Endothelial cell of umbilical vein (primary cell): ENCODE data around the gene ZNF398. TPM values are rescaled to one million over a fixed set of nuclear protein-coding genes. Genes with fewer than 3 reads are reported as not detected.
A peak's percentile ranks its signal among the peaks of the same experiment; 100 is the strongest.

Source experiments
- BruUV-seq: library from RNA; stranded (reverse); fragments of 400-500 nt; replicated peaks from 2 replicates; lab custom pipeline; 2021; lab: Mats Ljungman, UMichigan
- CTCF ChIA-PET: fragments of 300-600, 350-600 bp; sonication (Branson Sonifier 250); formaldehyde crosslinking; loops from one replicate; lab custom pipeline; 2021; ENCODE audit warnings: antibody characterized with exemption, inconsistent platforms; lab: Charles Lee
- POLR2A ChIA-PET: fragments of 300-600, 350-600 bp; sonication (Branson Sonifier 250); formaldehyde crosslinking; loops from one replicate; lab custom pipeline; 2021; ENCODE audit warnings: antibody characterized with exemption, inconsistent platforms; lab: Charles Lee
- DNase-seq: peaks from one replicate; pipeline ENCODE4 v3.0.0-alpha.2; 2011; ENCODE audit warnings: low read depth, low spot score
- FAIRE-seq: peaks from 2 replicates; lab custom pipeline; 2011; peaks lifted over from hg19 to GRCh38; lab: Jason Lieb, UNC
- H2AFZ ChIP-seq: 2 replicates; pipeline ENCODE4 v1.6.0; 2012; ENCODE audit warnings: low read depth, low read length, control low read depth, inconsistent platforms
- H3K27ac ChIP-seq: 2 replicates; pipeline ENCODE4 v1.5.1; 2011; ENCODE audit warnings: low read depth, mild to moderate bottlenecking, control low read depth, low read length, moderate library complexity; ENCODE audit not compliant: insufficient read depth
- H3K27me3 ChIP-seq, 2 experiments: 2 replicates each; pipeline versions ENCODE4 v1.6.0 to v1.6.1; 2011; ENCODE audit warnings: low read length in 2 of 2, mixed read lengths in 1 of 2; ENCODE audit not compliant: control insufficient read depth in 2 of 2, insufficient read depth in 2 of 2
- H3K36me3 ChIP-seq, 2 experiments: 2 replicates in 1 of 2; 3 replicates in 1 of 2; pipeline ENCODE4 v1.5.1; 2011; ENCODE audit warnings: low read length in 2 of 2, mild to moderate bottlenecking in 1 of 2, moderate library complexity in 1 of 2; ENCODE audit not compliant: control insufficient read depth in 2 of 2, insufficient read depth in 2 of 2; ENCODE audit errors: extremely low read depth in 1 of 2
- H3K4me1 ChIP-seq: 3 replicates; pipeline ENCODE4 v1.5.1; 2011; ENCODE audit warnings: mild to moderate bottlenecking, low read length; ENCODE audit not compliant: control insufficient read depth, insufficient read depth; ENCODE audit errors: extremely low read depth
- H3K4me2 ChIP-seq: 2 replicates; pipeline ENCODE4 v1.6.1; 2011; ENCODE audit warnings: low read length, control low read depth, mixed read lengths; ENCODE audit not compliant: insufficient read depth
- H3K4me3 ChIP-seq, 3 experiments: fragments of 200-600 bp in 1 of 3; sonication (generic), shearing (Covaris generic) in 1 of 3; replicated peaks in 1 of 3; 2 replicates each; pipeline ENCODE4 v1.5.1; 2011 to 2016; ENCODE audit warnings: control low read depth in 3 of 3, low read length in 3 of 3, mild to moderate bottlenecking in 2 of 3, inconsistent platforms in 1 of 3, low read depth in 1 of 3, moderate library complexity in 1 of 3; ENCODE audit not compliant: insufficient read depth in 1 of 3
- H3K79me2 ChIP-seq: 2 replicates; pipeline ENCODE4 v1.6.0; 2012; ENCODE audit warnings: low read length, inconsistent platforms; ENCODE audit not compliant: control insufficient read depth, insufficient read depth
- H3K9ac ChIP-seq: replicated peaks from 2 replicates; pipeline ENCODE3; 2011; ENCODE audit warnings: low read length, control low read depth; ENCODE audit not compliant: insufficient read depth; ENCODE audit errors: extremely low read depth
- H3K9me1 ChIP-seq: replicated peaks from 3 replicates; pipeline ENCODE4 v1.6.0; 2011; ENCODE audit warnings: mild to moderate bottlenecking, low read length; ENCODE audit not compliant: control insufficient read depth, insufficient read depth; ENCODE audit errors: extremely low read depth
- H3K9me3 ChIP-seq: replicated peaks from 2 replicates; pipeline ENCODE4 v1.5.1; 2012; ENCODE audit warnings: low read length, inconsistent platforms; ENCODE audit not compliant: control insufficient read depth, insufficient read depth
- H4K20me1 ChIP-seq: replicated peaks from 2 replicates; pipeline ENCODE3; 2011; ENCODE audit warnings: mild to moderate bottlenecking, low read length; ENCODE audit not compliant: control insufficient read depth, insufficient read depth; ENCODE audit errors: extremely low read depth
- EZH2 ChIP-seq: IDR thresholded peaks from 2 replicates; pipeline ENCODE4 v1.6.1; 2012; ENCODE audit warnings: borderline replicate concordance, low read depth, mild to moderate bottlenecking, moderate library complexity, low read length, inconsistent platforms; ENCODE audit not compliant: severe bottlenecking
- FOS ChIP-seq: IDR thresholded peaks from 2 replicates; pipeline ENCODE4 v1.6.1; 2011; ENCODE audit warnings: mild to moderate bottlenecking, low read length, moderate library complexity, borderline replicate concordance; ENCODE audit not compliant: insufficient read depth
- GATA2 ChIP-seq: IDR thresholded peaks from 2 replicates; pipeline ENCODE4 v1.7.0; 2011; ENCODE audit warnings: low read depth, mild to moderate bottlenecking, moderate library complexity, mixed read lengths, low read length; ENCODE audit not compliant: insufficient read length, insufficient read depth
- JUN ChIP-seq: IDR thresholded peaks from 2 replicates; pipeline ENCODE4 v1.6.1; 2011; ENCODE audit warnings: borderline replicate concordance, low read depth; ENCODE audit not compliant: insufficient read length, insufficient read depth
- MYC ChIP-seq: IDR thresholded peaks from one replicate; pipeline ENCODE4 v1.6.1; 2011; ENCODE audit warnings: mild to moderate bottlenecking, low read depth, low read length
- POLR2A ChIP-seq: IDR thresholded peaks from 2 replicates; pipeline ENCODE4 v1.6.1; 2012; ENCODE audit warnings: low read depth, mild to moderate bottlenecking, control low read depth, low read length
- POLR2AphosphoS5 ChIP-seq: IDR thresholded peaks from 2 replicates; pipeline ENCODE4 v1.6.1; 2012; ENCODE audit warnings: low read depth, mild to moderate bottlenecking, control low read depth, low read length, moderate library complexity; ENCODE audit not compliant: insufficient read depth
- dilution Hi-C: fragments of 300-500 bp; cut with MboI; formaldehyde crosslinking; loops from one replicate; pipeline ENCODE4 v1.15.0; 2019; ENCODE audit warnings: low sequenced_read_pairs; ENCODE audit not compliant: extremely low pct_ligation_motif_present
- intact Hi-C: fragments of 100-400 bp; cut with micrococcal nuclease; formaldehyde crosslinking; loops from one replicate; pipeline ENCODE4 v1.10.0; 2022
- polyA plus RNA-seq, 4 experiments: library from polyadenylated mRNA; depleted of rRNA in 3 of 4; stranded (reverse) in 3 of 4; unstranded in 1 of 4; fragments of >200 nt; gene quantifications; 2 replicates each; pipeline versions ENCODE4 v1.2.1 to v1.2.3, GENCODE V29; 2011 to 2012; ENCODE audit warnings: missing spikeins in 1 of 4
- total RNA-seq: library from RNA; stranded (reverse); gene quantifications from 2 replicates; pipeline ENCODE4 v1.2.3, GENCODE V29; 2021
- TF ChIP-seq, protein P1 (sequence below): IDR thresholded peaks from 2 replicates; pipeline ENCODE4 v1.6.1; 2011; ENCODE audit not compliant: insufficient read depth, insufficient read length
- TF ChIP-seq, protein P2 (sequence below), 2 donors: IDR thresholded peaks; 1 replicate in 1 of 2; 2 replicates in 1 of 2; pipeline ENCODE4 v1.5.1; 2011; ENCODE audit warnings: low read length in 2 of 2, mild to moderate bottlenecking in 2 of 2, moderate library complexity in 2 of 2, control low read depth in 1 of 2, inconsistent platforms in 1 of 2, low read depth in 1 of 2; ENCODE audit not compliant: insufficient read depth in 1 of 2; ENCODE audit errors: extremely low read depth in 1 of 2

Gene ZNF398
- total and polyA plus RNA-seq, 2 donors (not counting 3 experiments of a cell fraction or from before 2014, with no cell fraction given), result 7.5 to 10.6 TPM

GRCh38 chr7:149126662-149127266, 20.5 kb upstream of the ZNF398 start:
- H3K9me3 ChIP-seq, result peaks cover 6% of the 10 kb centered on the region
- dilution Hi-C loops (no loop called here), intact Hi-C loops (loop anchor here (1.0 to 10.0 kb wide), 8 partner anchors 16 to 368 kb away; partner anchors contain the start of genes PDIA4, ZNF282, ZNF398 and ZNF746)
- no peaks in the 10 kb centered on the region for H4K20me1 ChIP-seq
- ChIA-PET POLR2A (no interaction called here), CTCF (interaction anchor here (0.9 to 3.8 kb wide), 10 partner anchors 9 to 334 kb away, joined by 3 to 61 read pairs (median 5); partner anchors contain the start of genes ZNF282, ZNF398 and ZNF777)
- DNase-seq (peak; percentile 58), FAIRE-seq (no peak)
- peak overlapping the region; percentile 56 to 96 (median 78) for H3K4me3 ChIP-seq
- H3K4me2 ChIP-seq, result peak overlapping the region; percentile 84
- H3K79me2 ChIP-seq, result peaks cover 13% of the 10 kb centered on the region
- no peaks in the 10 kb centered on the region for H3K27me3 ChIP-seq
- H3K9ac ChIP-seq, result peak overlapping the region; percentile 54
- H2AFZ ChIP-seq, result peak overlapping the region; percentile 26
- peak overlapping the region; percentile 2 for H3K27ac ChIP-seq
- peaks cover 13% of the 10 kb centered on the region for H3K4me1 ChIP-seq
- H3K36me3 ChIP-seq, result no peaks in the 10 kb centered on the region
- TF ChIP-seq POLR2A (no peak), JUN (no peak), POLR2AphosphoS5 (no peak), MYC (no peak), EZH2 (no peak), GATA2 (no peak), FOS (no peak)
- TF ChIP-seq, protein P1, sequence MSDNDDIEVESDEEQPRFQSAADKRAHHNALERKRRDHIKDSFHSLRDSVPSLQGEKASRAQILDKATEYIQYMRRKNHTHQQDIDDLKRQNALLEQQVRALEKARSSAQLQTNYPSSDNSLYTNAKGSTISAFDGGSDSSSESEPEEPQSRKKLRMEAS, result no peak
- TF ChIP-seq, protein P2, sequence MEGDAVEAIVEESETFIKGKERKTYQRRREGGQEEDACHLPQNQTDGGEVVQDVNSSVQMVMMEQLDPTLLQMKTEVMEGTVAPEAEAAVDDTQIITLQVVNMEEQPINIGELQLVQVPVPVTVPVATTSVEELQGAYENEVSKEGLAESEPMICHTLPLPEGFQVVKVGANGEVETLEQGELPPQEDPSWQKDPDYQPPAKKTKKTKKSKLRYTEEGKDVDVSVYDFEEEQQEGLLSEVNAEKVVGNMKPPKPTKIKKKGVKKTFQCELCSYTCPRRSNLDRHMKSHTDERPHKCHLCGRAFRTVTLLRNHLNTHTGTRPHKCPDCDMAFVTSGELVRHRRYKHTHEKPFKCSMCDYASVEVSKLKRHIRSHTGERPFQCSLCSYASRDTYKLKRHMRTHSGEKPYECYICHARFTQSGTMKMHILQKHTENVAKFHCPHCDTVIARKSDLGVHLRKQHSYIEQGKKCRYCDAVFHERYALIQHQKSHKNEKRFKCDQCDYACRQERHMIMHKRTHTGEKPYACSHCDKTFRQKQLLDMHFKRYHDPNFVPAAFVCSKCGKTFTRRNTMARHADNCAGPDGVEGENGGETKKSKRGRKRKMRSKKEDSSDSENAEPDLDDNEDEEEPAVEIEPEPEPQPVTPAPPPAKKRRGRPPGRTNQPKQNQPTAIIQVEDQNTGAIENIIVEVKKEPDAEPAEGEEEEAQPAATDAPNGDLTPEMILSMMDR (IDR thresholded peaks at IDR 0.05; ENCODE audit: extremely low read depth in 1 of 2, insufficient read depth in 1 of 2, low read depth in 1 of 2, low read length in 2 of 2), result no peak
- no TSS peak for BruUV-seq
- no peaks in the 10 kb centered on the region for H3K9me1 ChIP-seq
